ENCODE results near the gene CRYGC.
"Not testable (repeated sequence)": the region's sequence is repeated elsewhere in the genome, so short reads cannot be mapped to it uniquely, and the experiment has no call there.

CRYGC gene

GRCh38 chr2:208139447-208139846 is 9.8 kb upstream of the CRYGC start:
- POLR2A ChIA-PET (ENCODE audit: low non-redundant PET): no interaction called here
- no peak overlapping the region for H3K27ac ChIP-seq
- no peak for TF ChIP-seq CTCF (conservative IDR thresholded peaks at IDR 0.05; ENCODE audit: low read depth)
- CTCF ChIA-PET: interaction anchor here (0.7 kb wide), 1 partner anchor 115 kb away, joined by 4 read pairs; no protein-coding TSS in a partner anchor
- DNase-seq (ENCODE audit: low spot score): no peak

- POLR2A ChIA-PET (ENCODE audit: low non-redundant PET); H3K27ac ChIP-seq; CTCF ChIA-PET; DNase-seq (ENCODE audit: low spot score): not testable (repeated sequence)
Observed at GRCh38 chr2:208138334-208138733, 8.7 kb upstream of the CRYGC start.

- TF ChIP-seq CTCF (conservative IDR thresholded peaks at IDR 0.05; ENCODE audit: low read depth): no peak
- DNase-seq (ENCODE audit: low spot score): no peak
- H3K27ac ChIP-seq: no peak overlapping the region
- ChIA-PET POLR2A (ENCODE audit: low non-redundant PET) (no interaction called here), CTCF (no interaction called here)
Observed at GRCh38 chr2:208136716-208137094, 7.1 kb upstream of the CRYGC start.

GRCh38 chr2:208135794-208136715 is 6.4 kb upstream of the CRYGC start:
- no peak overlapping the region for H3K27ac ChIP-seq
- ChIA-PET CTCF (no interaction called here), POLR2A (ENCODE audit: low non-redundant PET) (no interaction called here)
- no peak for TF ChIP-seq CTCF (conservative IDR thresholded peaks at IDR 0.05; ENCODE audit: low read depth)
- DNase-seq (ENCODE audit: low spot score): no peak

GRCh38 chr2:208134928-208135586 is 5.4 kb upstream of the CRYGC start:
- DNase-seq (ENCODE audit: low spot score): no peak
- no peak overlapping the region for H3K27ac ChIP-seq
- TF ChIP-seq CTCF (conservative IDR thresholded peaks at IDR 0.05; ENCODE audit: low read depth): no peak
- ChIA-PET CTCF (no interaction called here), POLR2A (ENCODE audit: low non-redundant PET) (no interaction called here)

GRCh38 chr2:208130712-208131110 is 1.1 kb upstream of the CRYGC start:
- no peak for TF ChIP-seq CTCF (conservative IDR thresholded peaks at IDR 0.05; ENCODE audit: low read depth)
- ChIA-PET POLR2A (ENCODE audit: low non-redundant PET) (no interaction called here), CTCF (no interaction called here)
- no peak for DNase-seq (ENCODE audit: low spot score)
- no peak overlapping the region for H3K27ac ChIP-seq

- TF ChIP-seq CTCF (conservative IDR thresholded peaks at IDR 0.05; ENCODE audit: low read depth): no peak
- no peak for DNase-seq (ENCODE audit: low spot score)
- POLR2A ChIA-PET (ENCODE audit: low non-redundant PET): no interaction called here
- CTCF ChIA-PET: no interaction called here
- H3K27ac ChIP-seq: no peak overlapping the region
Observed at GRCh38 chr2:208128136-208128535, 1.5 kb downstream of the CRYGC start.

All from RWPE1 (cell line).